ENCODE results near the gene KCNK10. TPM values are rescaled to one million over a fixed set of nuclear protein-coding genes. Genes with fewer than 3 reads are reported as not detected.

The KCNK10 gene
- total RNA-seq, 1 donor from 2014 or later, result not detected

DNA sequence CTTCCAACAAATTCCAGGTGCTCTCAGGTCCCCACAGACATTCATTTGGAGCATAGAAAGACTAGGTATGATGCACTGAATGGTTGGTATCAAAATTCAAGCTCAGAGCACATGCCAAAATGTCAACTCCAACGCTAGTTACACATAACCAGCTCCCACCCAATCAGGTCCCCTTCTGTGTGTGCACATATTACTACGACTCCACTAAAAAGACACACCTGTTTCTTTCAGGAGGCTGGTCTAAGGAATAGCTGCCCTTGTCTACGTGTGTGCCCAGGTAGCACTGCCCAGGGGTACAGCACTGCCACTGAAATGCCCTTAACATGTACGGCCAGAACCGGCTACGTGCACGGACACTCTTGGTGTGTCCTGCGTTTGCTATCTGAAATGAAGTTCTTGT, 138.1 kb downstream of the KCNK10 start:
- Histone ChIP-seq H3K4me1 (ENCODE audit: control insufficient read depth in 3 of 3, insufficient read depth in 3 of 3, low read length in 3 of 3) (peaks cover 0 to 5% (median 0%) of the 10 kb centered on the region in 3 donors), H3K4me3 (ENCODE audit: low read length in 3 of 3) (no peak overlapping the region), H3K9me3 (ENCODE audit: control insufficient read depth in 3 of 3, low read length in 3 of 3) (no peaks in the 10 kb centered on the region), H3K27ac (ENCODE audit: low read depth, low read length) (no peak overlapping the region), H3K27me3 (ENCODE audit: control insufficient read depth in 3 of 3, insufficient read depth in 3 of 3, low read length in 3 of 3) (peaks cover 0 to 2% (median 0%) of the 10 kb centered on the region in 3 donors), H3K9ac (ENCODE audit: low read depth in 1 of 3, low read length in 3 of 3) (no peak overlapping the region), H3K36me3 (ENCODE audit: control insufficient read depth in 3 of 3, insufficient read depth in 3 of 3, low read length in 3 of 3) (no peaks in the 10 kb centered on the region)

DNA sequence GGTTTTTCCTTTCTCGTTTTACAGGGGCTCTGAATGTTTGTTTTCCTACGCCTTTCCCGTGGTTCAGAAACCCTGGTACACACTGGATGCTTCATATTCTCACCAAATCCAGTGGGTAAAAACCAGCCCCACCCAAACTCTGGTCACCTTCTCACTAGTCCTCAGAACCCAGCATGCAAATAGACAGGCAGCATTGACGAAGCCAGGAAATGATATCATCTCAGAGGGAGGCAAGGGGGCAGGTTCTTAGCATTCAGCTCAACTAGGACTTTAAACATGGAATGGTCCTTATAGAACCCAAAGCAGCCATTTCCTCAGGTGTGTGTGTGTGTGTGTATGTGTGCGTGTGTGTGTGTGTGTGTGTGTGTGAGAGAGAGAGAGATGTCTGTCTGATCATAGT, 142.0 kb downstream of the KCNK10 start:
- no peaks in the 10 kb centered on the region for H3K9me3 ChIP-seq (ENCODE audit: control insufficient read depth in 3 of 3, low read length in 3 of 3)

DNA sequence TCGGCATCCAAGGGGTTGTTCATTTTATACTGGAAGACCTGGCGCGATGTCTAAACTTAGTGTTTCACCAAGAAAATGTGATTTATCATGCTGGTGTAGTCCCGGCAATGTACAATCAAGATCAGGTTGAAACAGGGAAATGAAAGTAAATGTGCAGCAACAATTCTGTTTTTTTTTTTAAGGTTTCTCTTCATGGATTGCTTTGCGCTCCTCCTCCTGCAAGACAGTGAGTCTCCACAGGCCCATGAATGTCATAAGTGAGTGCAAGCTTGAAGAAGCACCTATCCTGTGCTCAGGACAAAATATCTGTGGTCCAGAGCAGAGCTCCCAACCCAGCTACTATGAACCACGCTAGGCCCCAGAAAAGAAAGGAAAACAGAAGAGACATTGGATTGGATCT, 143.4 kb downstream of the KCNK10 start:
- Histone ChIP-seq H3K9ac (ENCODE audit: low read depth in 1 of 3, low read length in 3 of 3) (no peak overlapping the region), H3K4me1 (ENCODE audit: control insufficient read depth in 3 of 3, insufficient read depth in 3 of 3, low read length in 3 of 3) (no peaks in the 10 kb centered on the region), H3K9me3 (ENCODE audit: control insufficient read depth in 3 of 3, low read length in 3 of 3) (no peaks in the 10 kb centered on the region), H3K36me3 (ENCODE audit: control insufficient read depth in 3 of 3, insufficient read depth in 3 of 3, low read length in 3 of 3) (no peaks in the 10 kb centered on the region), H3K27ac (ENCODE audit: low read depth, low read length) (no peak overlapping the region), H3K4me3 (ENCODE audit: low read length in 3 of 3) (no peak overlapping the region), H3K27me3 (ENCODE audit: control insufficient read depth in 3 of 3, insufficient read depth in 3 of 3, low read length in 3 of 3) (peaks cover 0 to 2% (median 0%) of the 10 kb centered on the region in 3 donors)

More for the DNA sequence above, 142.0 kb downstream of the KCNK10 start:
- Histone ChIP-seq H3K36me3 (ENCODE audit: control insufficient read depth in 3 of 3, insufficient read depth in 3 of 3, low read length in 3 of 3) (no peaks in the 10 kb centered on the region), H3K27ac (ENCODE audit: low read depth, low read length) (no peak overlapping the region), H3K27me3 (ENCODE audit: control insufficient read depth in 3 of 3, insufficient read depth in 3 of 3, low read length in 3 of 3) (peaks cover 0 to 2% (median 0%) of the 10 kb centered on the region in 3 donors), H3K4me3 (ENCODE audit: low read length in 3 of 3) (no peak overlapping the region), H3K4me1 (ENCODE audit: control insufficient read depth in 3 of 3, insufficient read depth in 3 of 3, low read length in 3 of 3) (no peaks in the 10 kb centered on the region), H3K9ac (ENCODE audit: low read depth in 1 of 3, low read length in 3 of 3) (no peak overlapping the region)

- Histone ChIP-seq H3K27me3 (ENCODE audit: control insufficient read depth in 3 of 3, insufficient read depth in 3 of 3, low read length in 3 of 3) (no peaks in the 10 kb centered on the region), H3K36me3 (ENCODE audit: control insufficient read depth in 3 of 3, insufficient read depth in 3 of 3, low read length in 3 of 3) (no peaks in the 10 kb centered on the region), H3K4me1 (ENCODE audit: control insufficient read depth in 3 of 3, insufficient read depth in 3 of 3, low read length in 3 of 3) (no peaks in the 10 kb centered on the region), H3K9ac (ENCODE audit: low read depth in 1 of 3, low read length in 3 of 3) (no peak overlapping the region), H3K4me3 (ENCODE audit: low read length in 3 of 3) (no peak overlapping the region), H3K9me3 (ENCODE audit: control insufficient read depth in 3 of 3, low read length in 3 of 3) (no peaks in the 10 kb centered on the region), H3K27ac (ENCODE audit: low read depth, low read length) (no peak overlapping the region)
These were observed 152.7 kb downstream of the KCNK10 start for GRCh38 chr14:88170333-88170732.

- no peaks in the 10 kb centered on the region for H3K36me3 ChIP-seq (ENCODE audit: control insufficient read depth in 3 of 3, insufficient read depth in 3 of 3, low read length in 3 of 3)
- no peaks in the 10 kb centered on the region for H3K4me1 ChIP-seq (ENCODE audit: control insufficient read depth in 3 of 3, insufficient read depth in 3 of 3, low read length in 3 of 3)
These were observed 154.4 kb downstream of the KCNK10 start for GRCh38 chr14:88168498-88169165.

GRCh38 chr14:88168025-88168424, 155.0 kb downstream of the KCNK10 start:
- Histone ChIP-seq H3K27me3 (ENCODE audit: control insufficient read depth in 3 of 3, insufficient read depth in 3 of 3, low read length in 3 of 3) (no peaks in the 10 kb centered on the region), H3K4me3 (ENCODE audit: low read length in 3 of 3) (no peak overlapping the region), H3K36me3 (ENCODE audit: control insufficient read depth in 3 of 3, insufficient read depth in 3 of 3, low read length in 3 of 3) (no peaks in the 10 kb centered on the region), H3K4me1 (ENCODE audit: control insufficient read depth in 3 of 3, insufficient read depth in 3 of 3, low read length in 3 of 3) (no peaks in the 10 kb centered on the region), H3K9me3 (ENCODE audit: control insufficient read depth in 3 of 3, low read length in 3 of 3) (no peaks in the 10 kb centered on the region), H3K27ac (ENCODE audit: low read depth, low read length) (no peak overlapping the region), H3K9ac (ENCODE audit: low read depth in 1 of 3, low read length in 3 of 3) (no peak overlapping the region)

More at GRCh38 chr14:88168498-88169165, 154.4 kb downstream of the KCNK10 start:
- Histone ChIP-seq H3K9ac (ENCODE audit: low read depth in 1 of 3, low read length in 3 of 3) (no peak overlapping the region), H3K4me3 (ENCODE audit: low read length in 3 of 3) (no peak overlapping the region), H3K27me3 (ENCODE audit: control insufficient read depth in 3 of 3, insufficient read depth in 3 of 3, low read length in 3 of 3) (no peaks in the 10 kb centered on the region), H3K9me3 (ENCODE audit: control insufficient read depth in 3 of 3, low read length in 3 of 3) (no peaks in the 10 kb centered on the region), H3K27ac (ENCODE audit: low read depth, low read length) (no peak overlapping the region)

- Histone ChIP-seq H3K9me3 (ENCODE audit: control insufficient read depth in 3 of 3, low read length in 3 of 3) (no peaks in the 10 kb centered on the region), H3K4me1 (ENCODE audit: control insufficient read depth in 3 of 3, insufficient read depth in 3 of 3, low read length in 3 of 3) (no peaks in the 10 kb centered on the region), H3K27me3 (ENCODE audit: control insufficient read depth in 3 of 3, insufficient read depth in 3 of 3, low read length in 3 of 3) (peaks cover 0 to 2% (median 0%) of the 10 kb centered on the region in 3 donors), H3K27ac (ENCODE audit: low read depth, low read length) (no peak overlapping the region), H3K36me3 (ENCODE audit: control insufficient read depth in 3 of 3, insufficient read depth in 3 of 3, low read length in 3 of 3) (no peaks in the 10 kb centered on the region), H3K9ac (ENCODE audit: low read depth in 1 of 3, low read length in 3 of 3) (no peak overlapping the region), H3K4me3 (ENCODE audit: low read length in 3 of 3) (no peak overlapping the region)
These were observed 156.5 kb downstream of the KCNK10 start for GRCh38 chr14:88166616-88167015.

DNA sequence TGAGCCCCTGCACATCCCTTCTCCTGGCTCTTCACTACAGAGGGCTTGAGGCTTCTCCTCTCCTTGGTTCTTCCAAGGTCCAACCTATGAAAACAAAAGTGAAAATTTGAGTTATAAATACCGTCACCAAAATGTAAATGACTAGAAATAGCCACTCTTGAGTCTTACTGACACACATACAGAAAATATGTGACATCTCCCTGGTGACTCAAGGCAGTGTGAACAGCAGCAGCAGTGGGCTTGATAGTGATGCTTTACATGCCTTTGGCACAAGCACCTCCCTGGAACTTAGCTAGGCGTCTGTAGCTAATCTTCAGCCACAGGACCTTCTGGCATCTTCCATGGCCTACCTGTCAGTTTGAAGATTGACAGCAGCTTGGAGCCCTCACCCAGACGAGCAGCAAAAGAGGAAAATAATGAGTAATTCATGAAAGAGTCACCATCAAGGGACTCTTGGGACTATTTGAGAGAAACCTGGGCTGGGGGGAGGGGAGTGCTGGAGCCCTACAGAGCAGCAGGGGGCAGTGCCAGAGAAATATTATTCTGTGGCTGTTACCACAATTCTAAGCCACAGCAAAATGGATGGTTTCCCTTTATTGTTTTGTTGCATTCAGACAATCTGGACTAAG, 158.0 kb downstream of the KCNK10 start:
- Histone ChIP-seq H3K27me3 (ENCODE audit: control insufficient read depth in 3 of 3, insufficient read depth in 3 of 3, low read length in 3 of 3) (peaks cover 0 to 4% (median 0%) of the 10 kb centered on the region in 3 donors), H3K4me3 (ENCODE audit: low read length in 3 of 3) (no peak overlapping the region), H3K36me3 (ENCODE audit: control insufficient read depth in 3 of 3, insufficient read depth in 3 of 3, low read length in 3 of 3) (no peaks in the 10 kb centered on the region), H3K27ac (ENCODE audit: low read depth, low read length) (no peak overlapping the region), H3K9ac (ENCODE audit: low read depth in 1 of 3, low read length in 3 of 3) (no peak overlapping the region), H3K9me3 (ENCODE audit: control insufficient read depth in 3 of 3, low read length in 3 of 3) (no peaks in the 10 kb centered on the region), H3K4me1 (ENCODE audit: control insufficient read depth in 3 of 3, insufficient read depth in 3 of 3, low read length in 3 of 3) (no peaks in the 10 kb centered on the region)

GRCh38 chr14:88163731-88164255, 159.3 kb downstream of the KCNK10 start:
- Histone ChIP-seq H3K9me3 (ENCODE audit: control insufficient read depth in 3 of 3, low read length in 3 of 3) (no peaks in the 10 kb centered on the region), H3K27me3 (ENCODE audit: control insufficient read depth in 3 of 3, insufficient read depth in 3 of 3, low read length in 3 of 3) (peaks cover 0 to 6% (median 0%) of the 10 kb centered on the region in 3 donors), H3K4me3 (ENCODE audit: low read length in 3 of 3) (no peak overlapping the region)

DNA sequence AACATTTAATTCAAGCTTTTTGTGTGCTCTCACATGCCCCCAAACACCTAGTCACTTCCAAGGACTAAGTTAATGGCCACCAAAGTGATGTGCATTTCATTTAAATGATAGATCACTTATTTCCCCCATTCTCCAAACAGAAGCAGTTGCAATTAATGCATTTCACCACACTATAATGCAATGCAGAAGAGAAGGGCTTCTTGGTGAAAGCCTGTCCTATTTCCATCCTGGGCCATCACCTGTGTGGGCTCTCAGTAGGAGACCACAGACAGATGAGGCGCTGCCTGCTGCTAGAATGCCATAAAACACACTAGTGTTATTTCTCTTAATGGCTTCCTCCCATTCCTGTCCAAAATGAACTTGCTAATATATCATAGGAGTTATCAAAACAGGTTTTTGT, 166.9 kb downstream of the KCNK10 start:
- Histone ChIP-seq H3K27ac (ENCODE audit: low read depth, low read length) (no peak overlapping the region), H3K4me1 (ENCODE audit: control insufficient read depth in 3 of 3, insufficient read depth in 3 of 3, low read length in 3 of 3) (no peaks in the 10 kb centered on the region), H3K9me3 (ENCODE audit: control insufficient read depth in 3 of 3, low read length in 3 of 3) (no peaks in the 10 kb centered on the region), H3K4me3 (ENCODE audit: low read length in 3 of 3) (no peak overlapping the region), H3K36me3 (ENCODE audit: control insufficient read depth in 3 of 3, insufficient read depth in 3 of 3, low read length in 3 of 3) (no peaks in the 10 kb centered on the region), H3K27me3 (ENCODE audit: control insufficient read depth in 3 of 3, insufficient read depth in 3 of 3, low read length in 3 of 3) (peaks cover 0 to 5% (median 0%) of the 10 kb centered on the region in 3 donors), H3K9ac (ENCODE audit: low read depth in 1 of 3, low read length in 3 of 3) (no peak overlapping the region)

More at GRCh38 chr14:88163731-88164255, 159.3 kb downstream of the KCNK10 start:
- Histone ChIP-seq H3K27ac (ENCODE audit: low read depth, low read length) (no peak overlapping the region), H3K36me3 (ENCODE audit: control insufficient read depth in 3 of 3, insufficient read depth in 3 of 3, low read length in 3 of 3) (no peaks in the 10 kb centered on the region), H3K9ac (ENCODE audit: low read depth in 1 of 3, low read length in 3 of 3) (no peak overlapping the region), H3K4me1 (ENCODE audit: control insufficient read depth in 3 of 3, insufficient read depth in 3 of 3, low read length in 3 of 3) (no peaks in the 10 kb centered on the region)

Measured in skeletal muscle tissue (tissue), 4 donors.